GM21529 (cell line): ENCODE data around the gene FOXJ3.

Experiments
- ATAC-seq: cut with Tn5 transposase; IDR thresholded peaks from one replicate; pipeline ENCODE4 v1.9.1; 2021; ENCODE audit not compliant: unreplicated experiment

The FOXJ3 gene

DNA sequence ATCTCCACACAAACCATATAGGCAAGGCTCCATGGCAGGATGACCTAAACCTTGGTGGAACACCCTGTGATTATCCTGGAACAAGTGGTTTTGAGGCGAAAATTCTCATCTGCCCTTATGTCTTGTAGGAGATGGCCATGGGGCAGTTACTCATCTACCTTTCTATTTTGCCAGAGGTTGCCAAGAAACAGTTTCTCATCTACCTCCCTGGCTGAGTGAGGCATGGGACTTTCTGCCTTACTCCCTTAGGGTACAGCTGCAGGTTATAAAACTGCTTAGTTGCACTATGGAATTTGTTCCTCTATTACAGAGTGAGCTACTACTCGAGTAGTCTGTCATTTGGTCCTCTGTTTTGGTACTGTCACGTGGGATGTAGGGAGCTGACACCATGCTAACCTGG lies 139.2 kb downstream of the FOXJ3 start:
- no peak for ATAC-seq

DNA sequence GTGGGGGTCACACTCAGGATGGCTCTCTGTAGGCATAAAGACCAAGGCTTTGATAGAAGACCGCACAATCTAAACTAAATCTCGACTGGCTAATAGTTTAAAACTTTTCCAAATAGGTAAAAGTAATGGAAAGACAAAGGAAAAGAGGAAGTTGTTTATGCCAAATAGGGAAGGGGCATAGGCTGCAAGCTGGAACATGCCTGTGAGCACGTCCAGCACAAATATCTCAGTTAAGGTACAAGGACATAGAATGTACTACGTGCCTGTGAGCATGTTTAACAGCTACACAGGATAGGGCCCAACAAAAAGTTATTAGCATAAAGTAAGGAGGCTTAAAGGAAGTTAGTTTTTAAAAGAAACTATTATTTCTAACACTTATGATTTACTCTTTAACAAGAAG lies 142.9 kb downstream of the FOXJ3 start:
- ATAC-seq, result no peak

- ATAC-seq, result no peak
These were observed 143.7 kb downstream of the FOXJ3 start for GRCh38 chr1:42191319-42191718.

DNA sequence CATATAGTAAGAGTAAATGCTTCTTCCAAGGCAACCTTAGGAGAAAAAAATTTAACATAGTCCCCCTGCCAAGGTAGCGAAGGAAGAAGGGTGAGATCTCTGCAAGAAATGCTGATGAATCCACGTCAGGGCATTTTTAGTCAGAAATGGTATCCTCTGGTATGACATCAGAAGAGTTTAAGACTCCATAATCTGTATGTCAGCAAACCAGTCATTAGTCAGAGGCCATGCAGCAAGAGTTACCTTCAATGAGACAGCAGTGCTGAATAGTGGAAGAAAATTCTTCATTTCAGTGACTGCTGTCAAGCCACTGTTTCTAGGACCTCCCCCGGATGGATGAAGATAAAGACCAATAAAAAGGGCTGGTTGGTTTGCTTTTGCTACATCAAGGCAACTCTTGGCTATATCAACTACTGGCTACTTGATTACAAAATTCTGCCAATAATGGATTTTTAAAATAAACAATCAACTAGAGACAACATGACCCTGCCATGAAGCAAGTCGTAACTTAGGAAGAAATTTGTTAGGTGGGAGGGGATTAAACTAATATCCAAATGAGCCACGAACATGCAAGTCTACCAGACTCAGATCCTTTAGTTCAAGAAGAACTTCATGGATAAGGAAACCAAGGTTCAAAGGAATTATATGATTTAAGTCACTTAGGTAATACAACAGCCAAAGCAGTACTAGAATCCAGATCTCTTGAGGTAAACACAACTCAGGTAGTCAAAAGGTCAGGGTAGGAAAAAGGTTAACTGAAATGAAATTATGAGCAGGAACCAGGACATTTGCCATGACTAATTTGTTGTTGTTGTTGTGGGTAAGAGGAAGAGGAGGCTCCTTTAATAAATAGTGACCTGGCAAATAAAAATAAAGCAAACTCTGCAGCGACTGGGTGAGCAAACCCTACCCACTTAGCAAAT lies 144.8 kb downstream of the FOXJ3 start:
- no peak for ATAC-seq

DNA sequence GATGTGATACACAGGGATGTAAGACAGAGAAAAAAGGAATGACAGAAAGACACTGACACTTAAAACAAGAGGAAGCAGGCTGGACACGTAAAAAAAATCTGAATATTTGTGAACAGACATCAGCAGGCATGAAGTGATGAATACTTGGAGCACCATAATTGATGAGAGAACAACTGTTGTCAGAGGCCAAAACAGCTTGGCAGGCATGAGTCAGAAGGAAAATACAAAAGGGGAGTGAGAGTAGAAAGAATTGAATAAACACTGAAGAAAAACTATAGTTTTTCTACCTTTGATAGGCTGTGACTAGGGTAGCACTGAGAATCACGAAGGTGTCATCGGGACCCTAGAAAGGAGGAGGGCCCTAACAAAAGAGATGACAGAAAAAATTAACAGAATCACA lies 148.9 kb downstream of the FOXJ3 start:
- no peak for ATAC-seq

DNA sequence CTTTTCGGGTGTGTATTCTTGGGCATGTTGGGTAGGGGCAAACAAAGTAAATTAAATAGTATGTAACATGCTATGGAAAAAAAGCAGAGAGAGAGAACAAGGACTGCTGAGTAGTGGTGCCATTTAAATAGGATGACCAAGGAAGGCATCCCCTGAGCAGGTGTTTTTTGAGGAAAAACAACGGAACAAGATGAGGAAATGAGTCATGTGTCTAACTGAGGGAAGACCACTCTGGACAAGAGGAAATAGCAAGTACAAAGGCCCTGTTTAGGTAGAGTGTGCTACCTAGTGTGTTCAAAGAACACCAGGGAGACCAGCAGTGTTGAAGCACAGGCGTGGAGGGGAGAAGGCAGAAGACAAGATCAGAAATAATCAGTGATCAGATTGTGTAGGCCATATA lies 150.4 kb downstream of the FOXJ3 start:
- no peak for ATAC-seq

DNA sequence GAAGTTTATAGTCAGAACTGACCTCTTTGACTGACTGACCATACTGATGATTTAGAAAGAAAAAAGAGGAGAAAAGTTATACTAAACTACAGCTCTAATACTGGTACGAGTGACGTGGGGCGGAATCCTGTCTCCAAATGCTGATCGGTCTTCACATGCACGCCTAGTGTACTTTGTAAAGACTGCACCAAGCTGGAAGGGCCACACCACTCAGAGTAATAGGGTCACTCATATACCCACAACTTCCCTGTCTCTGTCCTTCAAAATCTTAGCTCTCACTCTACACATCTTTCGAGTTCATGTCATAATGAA lies 151.1 kb downstream of the FOXJ3 start:
- no peak for ATAC-seq

- ATAC-seq, result no peak
These were observed 151.7 kb downstream of the FOXJ3 start for GRCh38 chr1:42183210-42183956.

GRCh38 chr1:42181687-42182086 lies 153.3 kb downstream of the FOXJ3 start:
- no peak for ATAC-seq

- ATAC-seq, result no peak
These were observed 155.1 kb downstream of the FOXJ3 start for GRCh38 chr1:42179900-42180329.

DNA sequence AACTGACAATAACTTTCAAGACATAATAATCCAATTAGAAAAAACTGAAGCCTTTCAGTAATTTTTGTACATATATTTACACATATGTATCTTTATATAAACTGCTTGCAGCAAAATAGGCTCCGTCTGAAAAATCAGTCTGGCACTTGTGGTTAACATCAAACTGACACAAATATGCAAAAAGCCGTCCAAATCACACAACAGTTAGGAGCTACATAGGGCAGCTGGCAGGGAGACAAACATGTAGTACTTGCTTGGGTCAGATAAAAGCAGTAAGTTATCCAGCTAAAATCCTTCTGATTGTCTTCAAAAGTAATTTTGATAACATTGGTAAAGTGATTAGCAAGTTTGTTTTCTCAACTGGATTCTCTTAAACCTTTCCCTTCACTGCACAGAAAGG lies 155.8 kb downstream of the FOXJ3 start:
- ATAC-seq, result no peak

GRCh38 chr1:42178249-42178648 lies 156.8 kb downstream of the FOXJ3 start:
- no peak for ATAC-seq

GRCh38 chr1:42177541-42177981 lies 157.5 kb downstream of the FOXJ3 start:
- no peak for ATAC-seq

GRCh38 chr1:42176902-42177519 lies 158.0 kb downstream of the FOXJ3 start:
- no peak for ATAC-seq

DNA sequence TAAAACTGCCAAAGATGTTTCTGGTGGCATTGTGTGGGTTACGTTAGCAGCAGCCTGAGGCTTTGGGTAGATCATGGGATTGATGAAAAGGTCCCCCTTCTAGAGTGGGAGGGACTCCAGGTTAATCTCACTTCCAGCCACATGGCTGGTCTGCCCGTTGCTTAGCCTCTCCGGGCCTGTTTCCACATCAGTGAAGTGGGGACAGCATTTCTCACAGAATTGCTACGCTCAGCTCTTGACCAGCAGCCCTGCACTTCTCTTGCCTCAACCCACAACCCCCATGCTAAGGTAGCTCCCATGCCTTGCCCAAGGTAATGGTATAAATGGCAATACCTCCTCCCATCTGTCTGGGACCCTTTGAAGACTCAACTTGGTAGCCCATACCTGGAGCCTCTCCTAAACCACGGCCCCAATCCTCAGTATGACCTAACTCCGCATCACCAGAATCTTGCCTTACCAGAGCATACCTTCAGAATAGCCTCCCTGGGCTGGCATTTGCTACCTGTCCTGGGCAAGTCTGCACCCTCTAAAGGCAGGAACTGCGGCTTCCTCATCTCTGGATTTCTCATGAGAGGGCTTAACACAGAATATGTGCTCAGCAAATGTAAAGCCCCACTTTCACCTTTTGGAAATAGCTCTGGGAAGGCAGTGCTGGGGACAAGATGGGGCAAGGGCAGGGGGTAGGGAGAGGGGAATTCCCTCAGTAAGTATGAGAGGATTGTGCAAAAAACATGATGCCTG lies 159.6 kb downstream of the FOXJ3 start:
- no peak for ATAC-seq

DNA sequence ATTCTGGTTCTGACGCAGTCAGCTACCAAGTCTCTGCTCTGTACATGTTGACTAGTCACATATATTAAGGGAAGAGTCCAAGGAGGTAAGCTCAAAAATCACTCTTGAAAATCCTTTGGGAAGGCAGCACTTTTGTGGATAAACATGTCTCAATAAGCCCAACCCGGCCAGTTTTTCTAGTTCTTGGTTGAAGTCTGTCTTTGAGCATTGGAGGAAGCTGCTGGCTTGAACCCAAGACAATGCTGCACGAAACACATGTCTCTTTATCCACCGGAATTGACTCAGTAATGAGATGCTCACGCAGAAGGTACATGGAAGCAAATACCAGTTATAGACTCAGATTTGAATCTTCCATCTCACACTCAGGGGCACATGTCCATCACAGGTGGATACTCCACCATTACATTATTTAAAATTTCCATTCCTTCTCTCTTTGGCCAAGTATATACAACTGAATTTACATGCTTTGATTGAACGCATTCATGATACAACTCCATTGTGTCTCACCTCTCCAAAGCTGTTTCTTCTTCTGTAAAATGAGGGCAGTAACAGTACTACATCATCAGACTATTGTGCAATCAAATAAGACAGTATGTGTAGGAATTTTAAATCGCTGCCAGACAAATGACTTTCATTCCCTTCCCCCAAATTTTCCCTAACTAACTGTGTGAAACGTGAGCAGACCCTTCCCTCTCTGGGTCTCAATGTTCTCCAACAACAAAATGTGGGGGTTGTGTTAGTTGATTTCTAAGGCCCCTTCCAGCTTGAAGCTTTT lies 160.9 kb downstream of the FOXJ3 start:
- ATAC-seq, result no peak

DNA sequence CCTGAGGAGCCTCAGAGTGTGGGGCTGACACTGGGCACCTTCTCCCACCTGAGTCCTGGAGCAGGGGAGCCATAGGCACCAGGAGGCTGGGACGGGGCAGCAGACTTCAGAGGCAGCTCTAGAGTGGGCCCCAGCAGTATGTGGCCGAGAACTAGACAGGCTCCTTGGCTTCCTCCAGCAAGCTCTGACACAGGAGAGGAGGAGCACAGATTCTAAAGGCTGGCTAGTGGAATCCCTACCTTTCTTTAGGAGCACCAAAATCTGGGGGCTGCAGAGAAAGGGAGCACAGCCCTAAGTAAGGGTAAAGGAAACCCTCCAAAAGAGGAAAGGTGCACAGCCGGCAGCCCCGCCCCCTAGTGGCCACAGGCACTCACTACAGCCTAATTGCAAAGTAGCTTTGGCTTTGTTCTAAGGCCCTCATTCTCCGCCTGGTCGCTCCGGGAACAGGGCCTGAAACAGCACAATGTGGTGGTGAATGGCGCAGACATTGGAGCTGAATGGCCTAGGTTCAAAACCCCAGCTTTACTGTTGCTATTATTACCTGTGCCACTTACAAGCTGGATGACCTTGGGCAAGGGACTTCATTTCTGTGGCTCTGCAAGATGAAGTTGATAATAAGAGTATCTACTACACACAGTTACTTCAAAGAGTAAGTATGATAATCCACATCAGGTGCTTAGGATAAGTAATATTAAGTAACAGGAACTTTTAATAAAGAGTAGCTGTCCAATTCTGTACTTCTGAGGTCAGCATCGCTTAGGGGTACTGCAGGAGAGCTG lies 161.7 kb downstream of the FOXJ3 start:
- no peak for ATAC-seq

- ATAC-seq, result no peak
These were observed 162.5 kb downstream of the FOXJ3 start for GRCh38 chr1:42172381-42173133.
